ENCODE results near the gene MYO18B.

GRCh38 chr22:26079009-26079408 lies 337.0 kb downstream of the MYO18B start:
- TF ChIP-seq USF1 (IDR thresholded peaks at IDR 0.05) = no peak
- no peak for TF ChIP-seq EP300 (IDR thresholded peaks at IDR 0.05; ENCODE audit: borderline replicate concordance)
- TF ChIP-seq EGR1 (IDR thresholded peaks at IDR 0.05) = no peak
- no peak for TF ChIP-seq TAF1 (IDR thresholded peaks at IDR 0.05; ENCODE audit: low read depth)
- TF ChIP-seq MAX (IDR thresholded peaks at IDR 0.05) = no peak
- no peak for TF ChIP-seq CREB1 (IDR thresholded peaks at IDR 0.05; ENCODE audit: low read depth)
